Tibial artery (tissue), 4 donors: ENCODE measurements around the gene TTC23.

Source experiments
- DNase-seq, 2 donors: peaks; one replicate each; pipeline ENCODE4 v3.0.0-alpha.2; 2019
- H3K27ac ChIP-seq, 2 donors: fragments of 200-600 bp; sonication (generic) in 1 of 2; 1 replicate in 1 of 2; 2 replicates in 1 of 2; pipeline ENCODE4 v1.5.1; 2018 to 2019; ENCODE audit warnings: mild to moderate bottlenecking in 1 of 2
- H3K27me3 ChIP-seq, 2 donors: fragments of 200-600 bp; sonication (generic) in 1 of 2; one replicate each; pipeline versions ENCODE4 v1.5.1 to v1.6.0; 2016 to 2019
- H3K36me3 ChIP-seq, 3 donors: fragments of 200-600 bp; sonication (generic) in 2 of 3; one replicate each; pipeline ENCODE4 v1.5.1; 2016 to 2019; ENCODE audit warnings: mild to moderate bottlenecking in 2 of 3
- H3K4me1 ChIP-seq, 4 donors: fragments of 200-600 bp; sonication (generic) in 2 of 4; 1 replicate in 3 of 4; 2 replicates in 1 of 4; pipeline ENCODE4 v1.5.1; 2016 to 2019
- H3K4me3 ChIP-seq, 2 donors: fragments of 200-600 bp; sonication (generic) in 1 of 2; 1 replicate in 1 of 2; 2 replicates in 1 of 2; pipeline ENCODE4 v1.5.1; 2018 to 2019; ENCODE audit warnings: mild to moderate bottlenecking in 2 of 2
- H3K9me3 ChIP-seq, 3 donors: fragments of 200-600 bp; sonication (generic) in 1 of 3; one replicate each; pipeline ENCODE4 v1.5.1; 2016 to 2019
- intact Hi-C: fragments of 100-400 bp; cut with DNase I; formaldehyde crosslinking; loops from one replicate; pipeline ENCODE4 v1.15.0; 2023; ENCODE audit warnings: low total_unique reads
- TF ChIP-seq, protein P1 (sequence below), 2 experiments: fragments of 200-600 bp in 1 of 2; fragments of 450-650 bp in 1 of 2; IDR thresholded peaks; one replicate each; pipeline ENCODE4 v1.5.1; 2017 to 2019; ENCODE audit warnings: antibody characterized with exemption in 2 of 2, mild to moderate bottlenecking in 1 of 2, moderate library complexity in 1 of 2

The TTC23 gene

DNA sequence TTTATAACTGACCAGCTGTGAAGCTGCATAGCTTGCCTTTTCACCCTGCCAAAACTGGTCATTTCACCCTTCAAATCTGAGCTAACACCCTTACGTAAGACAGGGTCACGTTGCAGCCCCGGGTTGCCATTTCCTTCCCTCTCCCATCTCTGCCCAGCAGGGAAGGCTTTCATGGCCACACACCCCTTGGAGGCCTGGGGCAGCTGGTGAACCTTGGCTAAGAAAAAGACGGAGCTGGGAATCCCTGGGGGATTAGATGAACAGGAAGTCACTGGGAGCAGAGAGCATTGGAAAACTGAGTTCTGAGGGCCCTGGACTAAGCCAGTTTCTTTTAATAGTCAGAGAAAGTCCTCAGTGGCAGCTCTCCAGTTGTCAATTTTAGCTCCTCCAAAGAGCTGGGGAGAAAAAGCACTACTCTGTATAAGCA is 67.8 kb downstream of the TTC23 start:
- H3K9me3 ChIP-seq: no peaks in the 10 kb centered on the region
- no peaks in the 10 kb centered on the region for H3K36me3 ChIP-seq
- DNase-seq: peak; percentile 71 to 92
- peaks cover 0 to 48% (median 30%) of the 10 kb centered on the region in 4 donors for H3K4me1 ChIP-seq
- H3K4me3 ChIP-seq: no peak overlapping the region
- H3K27me3 ChIP-seq: no peaks in the 10 kb centered on the region
- intact Hi-C loops: no loop called here
- peak overlapping the region; percentile 79 for H3K27ac ChIP-seq
- TF ChIP-seq, protein P1, sequence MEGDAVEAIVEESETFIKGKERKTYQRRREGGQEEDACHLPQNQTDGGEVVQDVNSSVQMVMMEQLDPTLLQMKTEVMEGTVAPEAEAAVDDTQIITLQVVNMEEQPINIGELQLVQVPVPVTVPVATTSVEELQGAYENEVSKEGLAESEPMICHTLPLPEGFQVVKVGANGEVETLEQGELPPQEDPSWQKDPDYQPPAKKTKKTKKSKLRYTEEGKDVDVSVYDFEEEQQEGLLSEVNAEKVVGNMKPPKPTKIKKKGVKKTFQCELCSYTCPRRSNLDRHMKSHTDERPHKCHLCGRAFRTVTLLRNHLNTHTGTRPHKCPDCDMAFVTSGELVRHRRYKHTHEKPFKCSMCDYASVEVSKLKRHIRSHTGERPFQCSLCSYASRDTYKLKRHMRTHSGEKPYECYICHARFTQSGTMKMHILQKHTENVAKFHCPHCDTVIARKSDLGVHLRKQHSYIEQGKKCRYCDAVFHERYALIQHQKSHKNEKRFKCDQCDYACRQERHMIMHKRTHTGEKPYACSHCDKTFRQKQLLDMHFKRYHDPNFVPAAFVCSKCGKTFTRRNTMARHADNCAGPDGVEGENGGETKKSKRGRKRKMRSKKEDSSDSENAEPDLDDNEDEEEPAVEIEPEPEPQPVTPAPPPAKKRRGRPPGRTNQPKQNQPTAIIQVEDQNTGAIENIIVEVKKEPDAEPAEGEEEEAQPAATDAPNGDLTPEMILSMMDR (IDR thresholded peaks at IDR 0.05): peak in 1 of 2 experiments; percentile 8

DNA sequence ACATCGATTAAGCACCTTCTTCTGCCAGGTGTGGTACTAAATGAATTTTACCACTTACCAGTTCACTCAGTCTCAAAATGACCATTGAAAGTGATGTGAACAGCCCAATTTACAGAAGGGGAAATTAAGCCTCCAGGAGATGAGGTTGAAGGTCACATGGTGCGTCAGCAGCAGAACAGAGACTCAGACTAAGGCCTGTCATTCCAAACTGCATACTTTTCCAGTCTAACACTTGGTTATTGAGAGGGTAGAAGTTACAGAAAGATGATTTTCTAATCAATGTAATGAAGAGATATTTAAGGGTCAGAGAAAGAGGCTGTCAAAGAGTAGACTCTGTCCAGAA is 68.4 kb downstream of the TTC23 start:
- peaks cover 0 to 43% (median 28%) of the 10 kb centered on the region in 4 donors for H3K4me1 ChIP-seq
- H3K4me3 ChIP-seq: no peak overlapping the region
- H3K9me3 ChIP-seq: no peaks in the 10 kb centered on the region
- no peaks in the 10 kb centered on the region for H3K36me3 ChIP-seq
- intact Hi-C loops: no loop called here
- no peak for DNase-seq
- TF ChIP-seq, protein P1 (IDR thresholded peaks at IDR 0.05): no peak
- no peaks in the 10 kb centered on the region for H3K27me3 ChIP-seq
- peak overlapping the region; percentile 79 for H3K27ac ChIP-seq

DNA sequence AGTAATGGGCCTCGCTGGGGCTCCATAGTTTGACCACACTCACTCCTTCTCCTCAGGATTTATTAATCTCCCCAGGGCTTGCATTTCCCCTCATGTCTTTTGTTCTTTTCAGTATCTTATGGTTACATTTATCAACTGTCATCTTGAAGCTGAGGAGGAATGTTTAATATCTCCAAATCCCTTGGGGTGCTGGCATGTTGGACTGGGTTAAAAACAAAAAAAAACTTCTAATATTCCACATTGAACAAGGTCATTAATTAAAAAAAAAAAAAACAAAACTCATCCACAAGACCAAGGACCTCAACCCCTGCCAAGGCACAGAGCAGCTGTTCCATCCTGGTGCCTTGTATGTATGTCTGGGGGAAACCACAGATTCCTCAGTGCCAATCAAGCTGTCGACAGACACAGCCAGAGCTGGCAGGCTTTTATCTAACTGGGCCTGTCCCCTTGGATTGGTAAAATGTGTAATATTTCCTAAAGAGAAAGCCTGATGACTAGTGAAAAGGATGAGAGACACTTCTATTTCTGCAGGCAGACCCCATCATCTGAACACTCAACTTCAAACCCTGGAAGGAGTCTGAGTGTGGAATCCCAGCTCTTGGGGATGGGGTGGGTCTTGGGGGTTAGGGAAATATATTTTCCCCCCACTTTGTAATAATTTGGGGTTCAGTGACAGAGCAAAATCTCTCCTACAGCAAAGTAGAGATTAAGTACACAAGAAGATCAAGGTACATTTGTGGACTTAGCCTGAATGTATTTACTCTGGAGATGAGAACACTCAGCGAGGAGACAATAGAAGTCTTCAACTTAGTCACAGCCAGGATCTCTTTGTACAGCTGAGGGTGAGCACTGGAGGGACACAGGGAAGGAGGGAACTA is 69.1 kb downstream of the TTC23 start:
- no peak for DNase-seq
- peaks cover 0 to 41% (median 28%) of the 10 kb centered on the region in 4 donors for H3K4me1 ChIP-seq

DNA sequence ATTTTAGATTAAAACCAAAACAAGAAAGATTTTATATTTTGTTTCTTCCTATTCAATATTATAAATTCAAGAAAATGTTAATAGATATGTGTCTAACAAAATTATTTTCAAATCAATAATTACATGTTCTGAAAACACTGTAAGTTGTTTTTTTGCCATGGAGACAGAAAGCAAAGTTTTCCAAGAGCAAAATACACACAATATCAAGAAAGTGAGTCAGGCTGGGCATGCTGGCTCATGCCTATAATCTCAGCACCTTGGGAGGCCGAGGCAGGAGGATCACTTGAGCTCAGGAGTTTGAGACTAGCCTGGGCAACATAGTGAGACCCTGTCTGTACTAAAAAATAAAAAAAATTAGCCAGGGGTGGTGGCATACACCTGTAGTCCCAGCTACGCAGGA is 71.7 kb downstream of the TTC23 start:
- Histone ChIP-seq H3K9me3 (no peaks in the 10 kb centered on the region), H3K4me3 (no peak overlapping the region), H3K4me1 (peaks cover 0 to 64% (median 36%) of the 10 kb centered on the region in 4 donors), H3K27me3 (no peaks in the 10 kb centered on the region), H3K36me3 (no peaks in the 10 kb centered on the region), H3K27ac (no peak overlapping the region)
- DNase-seq: no peak
- intact Hi-C loops: no loop called here
- TF ChIP-seq, protein P1 (IDR thresholded peaks at IDR 0.05): no peak

More for the DNA sequence above, 69.1 kb downstream of the TTC23 start:
- no peak overlapping the region for H3K4me3 ChIP-seq
- no peaks in the 10 kb centered on the region for H3K36me3 ChIP-seq
- H3K27me3 ChIP-seq: no peaks in the 10 kb centered on the region
- H3K27ac ChIP-seq: peak overlapping the region; percentile 79
- intact Hi-C loops: no loop called here
- H3K9me3 ChIP-seq: no peaks in the 10 kb centered on the region
- TF ChIP-seq, protein P1 (IDR thresholded peaks at IDR 0.05): no peak

DNA sequence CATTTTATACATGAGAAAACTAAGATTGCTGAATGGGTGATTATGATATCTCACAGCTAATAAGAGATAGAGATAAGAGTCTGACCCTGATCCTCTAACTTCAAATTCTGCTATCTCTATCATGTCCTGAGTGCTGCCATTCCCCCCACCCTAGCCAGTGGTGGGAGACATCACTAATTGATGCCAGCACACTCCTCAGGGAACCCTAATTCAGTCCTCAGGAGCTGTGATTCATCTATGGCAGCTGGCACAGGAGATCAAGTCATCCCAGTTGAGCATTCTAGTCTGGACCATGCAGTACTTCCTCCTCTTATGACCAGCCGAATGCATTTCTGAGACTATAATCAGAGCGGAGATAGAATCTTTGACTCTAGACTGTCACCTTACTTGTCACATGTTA is 72.6 kb downstream of the TTC23 start:
- H3K4me1 ChIP-seq: peaks cover 0 to 59% (median 30%) of the 10 kb centered on the region in 4 donors
- DNase-seq: no peak
- H3K9me3 ChIP-seq: no peaks in the 10 kb centered on the region
- H3K27ac ChIP-seq: no peak overlapping the region
- H3K4me3 ChIP-seq: no peak overlapping the region
- intact Hi-C loops: no loop called here
- TF ChIP-seq, protein P1 (IDR thresholded peaks at IDR 0.05): no peak
- H3K27me3 ChIP-seq: no peaks in the 10 kb centered on the region
- no peaks in the 10 kb centered on the region for H3K36me3 ChIP-seq
